Brain microvascular endothelial cell (primary cell): Measurements from ENCODE around the gene RASGRF1.

Experiments
- DNase-seq: peaks from one replicate; pipeline ENCODE4 v3.0.0-alpha.2; 2020
- H3K27ac ChIP-seq: fragments of 250-450 bp; sonication (Bioruptor Pico); 2 replicates; pipeline ENCODE4 v1.5.1; 2020; ENCODE audit warnings: mild to moderate bottlenecking, moderate library complexity
- H3K27me3 ChIP-seq: fragments of 250-450 bp; sonication (Bioruptor Pico); replicated peaks from 2 replicates; pipeline ENCODE4 v1.5.1; 2020; ENCODE audit warnings: mild to moderate bottlenecking
- H3K36me3 ChIP-seq: fragments of 250-450 bp; sonication (Bioruptor Pico); replicated peaks from 2 replicates; pipeline ENCODE4 v1.5.1; 2020; ENCODE audit warnings: mild to moderate bottlenecking
- H3K4me3 ChIP-seq: 2 replicates; pipeline ENCODE4 v1.5.1; 2011; ENCODE audit warnings: low read depth, mild to moderate bottlenecking, control low read depth, low read length, moderate library complexity
- in situ Hi-C: cut with HindIII; loops from 2 replicates; pipeline ENCODE4 v1.10.0; 2017; ENCODE audit warnings: low sequenced_read_pairs, low pct_ligation_motif_present
- TF ChIP-seq, protein P1 (sequence below): IDR thresholded peaks from 2 replicates; pipeline ENCODE4 v1.5.1; 2011; ENCODE audit warnings: low read depth, mild to moderate bottlenecking, moderate library complexity, low read length, control low read depth, inconsistent platforms; ENCODE audit errors: missing control alignments

RASGRF1 gene

DNA sequence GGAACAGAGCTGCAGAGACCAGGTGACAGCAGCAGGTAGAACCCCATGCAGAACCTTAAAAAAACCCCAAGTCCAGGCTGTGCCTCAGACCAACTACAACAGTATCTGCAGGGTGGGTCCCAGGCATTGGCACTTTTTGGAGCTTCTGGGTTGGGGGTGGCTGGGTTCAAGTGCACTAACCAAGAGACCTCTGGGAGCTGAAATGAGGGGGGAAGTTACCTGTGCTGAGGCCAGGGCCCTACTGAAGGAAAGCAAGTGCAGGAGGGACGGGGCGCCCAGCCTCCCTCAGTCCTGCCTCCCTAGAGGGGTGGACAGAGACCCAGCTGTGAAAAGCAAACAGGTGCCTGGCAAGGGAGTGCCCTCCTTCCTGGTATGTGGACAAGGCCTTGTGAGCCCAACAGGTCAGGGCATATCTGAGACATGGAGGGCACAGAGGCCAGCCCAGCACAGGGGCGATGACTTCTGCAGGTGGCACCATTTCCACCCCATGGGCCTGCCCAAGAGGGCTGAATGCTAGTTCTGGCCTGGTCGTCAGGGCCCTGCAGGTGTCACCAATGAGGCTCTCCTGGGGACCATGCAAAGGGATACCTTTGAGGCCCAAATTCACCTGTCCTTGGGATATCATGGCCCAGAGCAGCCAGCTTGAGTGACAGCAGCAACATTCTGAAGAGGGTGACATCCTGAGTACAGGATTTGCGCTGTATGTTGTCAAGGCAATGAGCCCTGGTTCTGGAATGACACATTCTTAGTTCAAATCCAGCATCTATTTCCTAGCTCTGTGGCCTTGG lies 164.4 kb downstream of the RASGRF1 start:
- Histone ChIP-seq H3K27me3 (no peaks in the 10 kb centered on the region), H3K36me3 (peaks cover 25% of the 10 kb centered on the region), H3K27ac (no peak overlapping the region), H3K4me3 (no peak overlapping the region)
- in situ Hi-C loops, result no loop called here
- TF ChIP-seq, protein P1, sequence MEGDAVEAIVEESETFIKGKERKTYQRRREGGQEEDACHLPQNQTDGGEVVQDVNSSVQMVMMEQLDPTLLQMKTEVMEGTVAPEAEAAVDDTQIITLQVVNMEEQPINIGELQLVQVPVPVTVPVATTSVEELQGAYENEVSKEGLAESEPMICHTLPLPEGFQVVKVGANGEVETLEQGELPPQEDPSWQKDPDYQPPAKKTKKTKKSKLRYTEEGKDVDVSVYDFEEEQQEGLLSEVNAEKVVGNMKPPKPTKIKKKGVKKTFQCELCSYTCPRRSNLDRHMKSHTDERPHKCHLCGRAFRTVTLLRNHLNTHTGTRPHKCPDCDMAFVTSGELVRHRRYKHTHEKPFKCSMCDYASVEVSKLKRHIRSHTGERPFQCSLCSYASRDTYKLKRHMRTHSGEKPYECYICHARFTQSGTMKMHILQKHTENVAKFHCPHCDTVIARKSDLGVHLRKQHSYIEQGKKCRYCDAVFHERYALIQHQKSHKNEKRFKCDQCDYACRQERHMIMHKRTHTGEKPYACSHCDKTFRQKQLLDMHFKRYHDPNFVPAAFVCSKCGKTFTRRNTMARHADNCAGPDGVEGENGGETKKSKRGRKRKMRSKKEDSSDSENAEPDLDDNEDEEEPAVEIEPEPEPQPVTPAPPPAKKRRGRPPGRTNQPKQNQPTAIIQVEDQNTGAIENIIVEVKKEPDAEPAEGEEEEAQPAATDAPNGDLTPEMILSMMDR, result no peak
- DNase-seq, result no peak

DNA sequence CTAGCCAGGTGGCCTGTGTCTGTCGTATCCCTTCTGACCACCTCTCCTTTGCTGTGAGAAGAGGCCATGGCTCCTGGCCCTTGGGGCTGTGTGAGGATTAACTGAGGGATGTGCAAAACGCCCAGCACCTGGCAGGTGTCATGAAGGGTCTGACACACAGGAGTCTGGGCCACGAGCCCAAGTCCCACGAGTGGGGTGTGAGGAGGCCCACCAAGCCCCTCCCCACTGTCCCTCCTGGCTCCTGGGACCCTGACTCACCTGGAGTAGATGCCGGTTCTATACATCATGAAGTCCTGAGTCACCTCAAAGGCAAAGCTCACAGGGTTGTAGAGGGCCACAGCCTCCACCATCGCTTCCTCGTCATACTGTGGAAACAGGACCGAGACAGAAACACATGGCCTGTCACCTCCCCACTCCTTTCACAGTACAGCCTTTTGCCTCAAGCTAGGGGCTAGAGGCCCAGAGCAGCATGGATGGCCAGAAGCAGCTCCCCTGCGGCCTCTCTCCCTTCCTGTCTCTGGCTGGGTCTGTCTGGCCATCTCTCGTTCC lies 165.4 kb downstream of the RASGRF1 start:
- in situ Hi-C loops, result no loop called here
- TF ChIP-seq, protein P1, result no peak
- H3K27ac ChIP-seq, result no peak overlapping the region
- peaks cover 28% of the 10 kb centered on the region for H3K36me3 ChIP-seq
- no peaks in the 10 kb centered on the region for H3K27me3 ChIP-seq
- no peak overlapping the region for H3K4me3 ChIP-seq
- DNase-seq, result no peak

DNA sequence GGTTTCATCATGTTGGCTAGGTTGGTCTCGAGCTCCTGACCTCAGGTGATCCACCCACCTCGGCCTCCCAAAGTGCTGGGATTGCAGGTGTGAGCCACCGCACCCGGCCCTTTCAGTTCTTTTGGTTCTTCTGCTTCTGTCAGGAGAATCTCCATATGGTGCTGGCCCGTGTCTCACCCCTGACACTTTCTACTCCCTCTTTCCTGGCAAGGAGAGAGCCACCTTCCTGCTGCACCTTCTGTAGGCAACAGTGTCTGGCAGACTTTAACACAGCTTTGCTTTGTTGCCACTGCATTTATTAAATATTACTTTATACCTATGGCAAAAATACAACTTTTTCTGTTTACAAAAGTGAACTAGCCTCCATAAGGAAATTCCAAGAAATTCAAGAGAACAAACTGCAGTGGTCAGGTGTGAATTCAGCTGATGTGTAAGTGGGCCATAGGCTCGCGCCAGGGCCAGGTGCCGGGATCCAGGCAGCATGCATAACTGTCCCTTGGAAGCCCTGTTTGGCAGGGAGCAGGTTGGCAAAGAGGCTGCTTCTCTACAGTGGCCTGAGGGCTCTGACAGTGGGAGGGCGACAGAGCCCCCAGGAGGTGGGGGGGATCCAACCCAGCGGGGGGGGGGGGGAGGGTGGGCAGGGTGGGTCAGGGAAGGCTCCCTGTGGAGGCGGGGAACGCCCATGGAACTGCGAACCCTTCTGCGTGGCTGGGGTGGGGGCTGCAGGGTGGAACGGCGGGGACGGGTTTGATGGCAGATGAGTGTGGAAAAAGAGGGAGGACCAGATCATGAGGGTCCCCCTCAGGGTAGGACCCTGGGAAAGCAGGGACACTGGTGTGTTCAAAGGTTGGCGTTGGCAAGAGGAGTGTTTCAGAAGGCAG lies 166.9 kb downstream of the RASGRF1 start:
- H3K27ac ChIP-seq, result no peak overlapping the region
- peaks cover 39% of the 10 kb centered on the region for H3K36me3 ChIP-seq
- H3K27me3 ChIP-seq, result no peaks in the 10 kb centered on the region
- no peak overlapping the region for H3K4me3 ChIP-seq
- in situ Hi-C loops, result no loop called here
- no peak for DNase-seq
- TF ChIP-seq, protein P1, result no peak

DNA sequence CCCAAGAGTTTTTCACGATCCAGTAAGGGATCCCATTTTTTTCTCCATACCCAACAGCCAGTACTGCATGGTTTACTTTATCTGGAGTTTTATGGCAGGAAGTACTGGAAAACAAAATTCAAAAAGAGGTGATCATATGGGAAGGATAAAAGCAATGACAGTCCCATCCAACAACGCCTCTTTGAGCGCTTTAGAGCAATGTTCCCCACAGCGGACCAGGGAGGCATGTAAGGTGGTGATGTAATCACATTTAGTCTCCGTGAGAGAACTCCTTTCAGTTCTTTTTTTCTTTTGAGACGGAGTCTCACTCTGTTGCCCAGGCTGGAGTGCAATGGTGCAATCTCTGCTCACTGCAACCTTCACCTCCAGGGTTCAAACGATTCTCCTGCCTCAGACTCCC lies 167.6 kb downstream of the RASGRF1 start:
- no peak for DNase-seq
- H3K27ac ChIP-seq, result no peak overlapping the region
- H3K36me3 ChIP-seq, result peaks cover 43% of the 10 kb centered on the region
- H3K27me3 ChIP-seq, result no peaks in the 10 kb centered on the region
- in situ Hi-C loops, result no loop called here
- H3K4me3 ChIP-seq, result no peak overlapping the region
- TF ChIP-seq, protein P1, result no peak

DNA sequence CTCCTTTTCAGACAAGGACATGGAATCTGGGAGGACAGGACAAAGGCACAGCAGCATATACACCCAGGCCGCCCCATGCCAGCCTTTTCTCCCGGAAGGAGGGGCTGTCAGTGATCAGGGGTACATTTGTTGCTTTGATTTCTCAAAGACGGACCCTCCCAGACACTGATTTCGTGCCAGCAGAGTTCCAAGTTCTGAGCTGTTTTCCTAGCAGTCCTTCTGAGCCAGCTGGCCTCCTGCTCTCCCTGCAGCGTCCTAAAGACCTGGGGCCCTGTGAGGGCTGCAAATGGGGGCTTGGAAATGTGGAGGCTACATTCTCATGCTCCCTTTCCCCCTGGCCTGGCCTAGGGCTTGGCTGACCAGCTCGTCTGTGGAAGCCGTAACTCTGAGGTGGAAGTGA lies 168.1 kb downstream of the RASGRF1 start:
- H3K36me3 ChIP-seq, result peaks cover 45% of the 10 kb centered on the region
- no peaks in the 10 kb centered on the region for H3K27me3 ChIP-seq
- H3K4me3 ChIP-seq, result no peak overlapping the region
- no peak for DNase-seq
- no peak overlapping the region for H3K27ac ChIP-seq
- TF ChIP-seq, protein P1, result no peak
- in situ Hi-C loops, result no loop called here
